ENCODE measurements around the gene PWWP2A. TPM values are rescaled to one million over a fixed set of nuclear protein-coding genes. Genes with fewer than 3 reads are reported as not detected.

PWWP2A gene
- total and polyA plus RNA-seq, 2 donors = 17.0 to 22.8 TPM

GRCh38 chr5:160048131-160048530, 71.1 kb downstream of the PWWP2A start:
- 96% methylated on average over 9 of the region's 9 CpGs for WGBS
- peaks cover 34 to 49% of the 10 kb centered on the region in 2 donors for H3K36me3 ChIP-seq (ENCODE audit: control insufficient read depth in 2 of 2, insufficient read depth in 2 of 2, low read length in 1 of 2)

GRCh38 chr5:160047423-160047822, 71.8 kb downstream of the PWWP2A start:
- DNase-seq (ENCODE audit: low read depth in 6 of 9, low spot score in 9 of 9) = no peak
- no peak overlapping the region for H3K4me3 ChIP-seq (ENCODE audit: low read length in 2 of 2)
- H3K36me3 ChIP-seq (ENCODE audit: control insufficient read depth in 2 of 2, insufficient read depth in 2 of 2, low read length in 1 of 2) = peaks cover 34 to 45% of the 10 kb centered on the region in 2 donors
- no peaks in the 10 kb centered on the region for H3K4me1 ChIP-seq (ENCODE audit: control insufficient read depth in 2 of 2, insufficient read depth in 2 of 2, low read length in 2 of 2)
- 95% methylated on average over 3 of the region's 3 CpGs for WGBS
- H3K27ac ChIP-seq (ENCODE audit: low read depth in 1 of 2, low read length in 1 of 2) = peak overlapping the region in 1 of 2 donors; percentile 15
- H3K27me3 ChIP-seq (ENCODE audit: control insufficient read depth in 2 of 2, insufficient read depth in 1 of 2, low read length in 1 of 2) = no peaks in the 10 kb centered on the region
- H3K9me3 ChIP-seq (ENCODE audit: control insufficient read depth in 2 of 2, insufficient read depth in 1 of 2, low read length in 1 of 2) = no peaks in the 10 kb centered on the region

More at GRCh38 chr5:160048131-160048530, 71.1 kb downstream of the PWWP2A start:
- no peak for DNase-seq (ENCODE audit: low read depth in 6 of 9, low spot score in 9 of 9)
- Histone ChIP-seq H3K4me3 (ENCODE audit: low read length in 2 of 2) (no peak overlapping the region), H3K27me3 (ENCODE audit: control insufficient read depth in 2 of 2, insufficient read depth in 1 of 2, low read length in 1 of 2) (no peaks in the 10 kb centered on the region), H3K27ac (ENCODE audit: low read depth in 1 of 2, low read length in 1 of 2) (no peak overlapping the region), H3K9me3 (ENCODE audit: control insufficient read depth in 2 of 2, insufficient read depth in 1 of 2, low read length in 1 of 2) (no peaks in the 10 kb centered on the region), H3K4me1 (ENCODE audit: control insufficient read depth in 2 of 2, insufficient read depth in 2 of 2, low read length in 2 of 2) (no peaks in the 10 kb centered on the region)

- Histone ChIP-seq H3K9me3 (ENCODE audit: control insufficient read depth in 2 of 2, insufficient read depth in 1 of 2, low read length in 1 of 2) (no peaks in the 10 kb centered on the region), H3K27ac (ENCODE audit: low read depth in 1 of 2, low read length in 1 of 2) (no peak overlapping the region), H3K27me3 (ENCODE audit: control insufficient read depth in 2 of 2, insufficient read depth in 1 of 2, low read length in 1 of 2) (no peaks in the 10 kb centered on the region), H3K4me3 (ENCODE audit: low read length in 2 of 2) (no peak overlapping the region), H3K36me3 (ENCODE audit: control insufficient read depth in 2 of 2, insufficient read depth in 2 of 2, low read length in 1 of 2) (peaks cover 21 to 39% of the 10 kb centered on the region in 2 donors), H3K4me1 (ENCODE audit: control insufficient read depth in 2 of 2, insufficient read depth in 2 of 2, low read length in 2 of 2) (no peaks in the 10 kb centered on the region)
- no peak for DNase-seq (ENCODE audit: low read depth in 6 of 9, low spot score in 9 of 9)
- 96% methylated on average over 3 of the region's 3 CpGs for WGBS
Observed at GRCh38 chr5:160044967-160045366, 74.3 kb downstream of the PWWP2A start.

- H3K4me3 ChIP-seq (ENCODE audit: low read length in 2 of 2) = no peak overlapping the region
- WGBS = 100% methylated on average over 1 of the region's 1 CpG
- no peak overlapping the region for H3K27ac ChIP-seq (ENCODE audit: low read depth in 1 of 2, low read length in 1 of 2)
- H3K4me1 ChIP-seq (ENCODE audit: control insufficient read depth in 2 of 2, insufficient read depth in 2 of 2, low read length in 2 of 2) = no peaks in the 10 kb centered on the region
- H3K9me3 ChIP-seq (ENCODE audit: control insufficient read depth in 2 of 2, insufficient read depth in 1 of 2, low read length in 1 of 2) = no peaks in the 10 kb centered on the region
- H3K27me3 ChIP-seq (ENCODE audit: control insufficient read depth in 2 of 2, insufficient read depth in 1 of 2, low read length in 1 of 2) = no peaks in the 10 kb centered on the region
- DNase-seq (ENCODE audit: low read depth in 6 of 9, low spot score in 9 of 9) = no peak
- H3K36me3 ChIP-seq (ENCODE audit: control insufficient read depth in 2 of 2, insufficient read depth in 2 of 2, low read length in 1 of 2) = peaks cover 16 to 37% of the 10 kb centered on the region in 2 donors
Observed at GRCh38 chr5:160044391-160044804, 74.9 kb downstream of the PWWP2A start.

GRCh38 chr5:160042671-160043070, 76.6 kb downstream of the PWWP2A start:
- H3K27ac ChIP-seq (ENCODE audit: low read depth in 1 of 2, low read length in 1 of 2) = no peak overlapping the region

More at GRCh38 chr5:160042671-160043070, 76.6 kb downstream of the PWWP2A start:
- Histone ChIP-seq H3K4me1 (ENCODE audit: control insufficient read depth in 2 of 2, insufficient read depth in 2 of 2, low read length in 2 of 2) (no peaks in the 10 kb centered on the region), H3K36me3 (ENCODE audit: control insufficient read depth in 2 of 2, insufficient read depth in 2 of 2, low read length in 1 of 2) (peaks cover 13 to 44% of the 10 kb centered on the region in 2 donors), H3K4me3 (ENCODE audit: low read length in 2 of 2) (no peak overlapping the region), H3K9me3 (ENCODE audit: control insufficient read depth in 2 of 2, insufficient read depth in 1 of 2, low read length in 1 of 2) (no peaks in the 10 kb centered on the region), H3K27me3 (ENCODE audit: control insufficient read depth in 2 of 2, insufficient read depth in 1 of 2, low read length in 1 of 2) (no peaks in the 10 kb centered on the region)
- no peak for DNase-seq (ENCODE audit: low read depth in 6 of 9, low spot score in 9 of 9)
- 97% methylated on average over 3 of the region's 3 CpGs for WGBS

Other genes starting within 250 kb of the PWWP2A start
- gene ADRA1B, start 203.0 kb downstream of the PWWP2A start, total RNA-seq = 0.09 TPM
- gene ADRA1B, start 203.0 kb downstream of the PWWP2A start, polyA plus RNA-seq = 0.18 TPM
- 63.7 TPM for gene TTC1, start 110.3 kb downstream of the PWWP2A start, total RNA-seq
- 58.2 TPM for gene TTC1, start 110.3 kb downstream of the PWWP2A start, polyA plus RNA-seq
- 13.0 TPM for gene FABP6, start 110.1 kb upstream of the PWWP2A start, total RNA-seq
- gene FABP6, start 110.1 kb upstream of the PWWP2A start, polyA plus RNA-seq = 64.3 TPM
- gene CCNJL, start 193.1 kb upstream of the PWWP2A start, total RNA-seq = 1.7 TPM
- gene CCNJL, start 193.1 kb upstream of the PWWP2A start, polyA plus RNA-seq = 2.7 TPM